ENCODE results near the gene ZCCHC7. TPM values are rescaled to one million over a fixed set of nuclear protein-coding genes. Genes with fewer than 3 reads are reported as not detected.

ZCCHC7 gene
- total RNA-seq, 2 experiments from 2014 or later = 20.1 to 20.6 TPM

- Mint-ChIP-seq H3K4me3 (no peak overlapping the region), H3K9me3 (ENCODE audit: low read depth) (no peaks in the 10 kb centered on the region), H3K36me3 (no peaks in the 10 kb centered on the region), H3K27me3 (peaks cover 10% of the 10 kb centered on the region), H3K27ac (no peak overlapping the region), H3K4me1 (peaks cover 10% of the 10 kb centered on the region)
- DNase-seq (no peak), ATAC-seq (no peak)
- CTCF ChIA-PET = no interaction called here
Measured at GRCh38 chr9:37372839-37373238, 252.5 kb downstream of the ZCCHC7 start.

DNA sequence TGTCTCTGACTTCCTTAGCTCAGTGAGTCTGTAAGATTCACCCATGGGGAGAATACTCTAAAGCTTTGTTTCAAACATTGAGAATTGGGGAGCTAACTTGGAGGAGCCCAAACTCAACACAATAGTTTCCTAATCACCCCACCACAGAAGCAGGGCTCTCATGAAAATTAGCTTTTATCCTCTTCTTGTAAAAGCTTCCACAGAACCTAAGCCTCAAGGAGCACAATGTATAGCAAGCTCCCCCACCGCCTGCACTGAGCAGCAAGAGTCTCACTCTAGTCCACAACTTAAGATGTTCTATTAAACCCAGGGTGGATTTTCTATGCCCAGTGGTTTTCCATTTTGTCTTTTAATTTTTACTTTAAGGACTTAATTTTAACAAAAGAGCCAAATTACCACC is 253.2 kb downstream of the ZCCHC7 start:
- CTCF ChIA-PET = no interaction called here
- Mint-ChIP-seq H3K9me3 (ENCODE audit: low read depth) (no peaks in the 10 kb centered on the region), H3K4me1 (peaks cover 10% of the 10 kb centered on the region), H3K27me3 (peaks cover 17% of the 10 kb centered on the region), H3K27ac (no peak overlapping the region), H3K36me3 (no peaks in the 10 kb centered on the region), H3K4me3 (no peak overlapping the region)
- DNase-seq (no peak), ATAC-seq (no peak)

DNA sequence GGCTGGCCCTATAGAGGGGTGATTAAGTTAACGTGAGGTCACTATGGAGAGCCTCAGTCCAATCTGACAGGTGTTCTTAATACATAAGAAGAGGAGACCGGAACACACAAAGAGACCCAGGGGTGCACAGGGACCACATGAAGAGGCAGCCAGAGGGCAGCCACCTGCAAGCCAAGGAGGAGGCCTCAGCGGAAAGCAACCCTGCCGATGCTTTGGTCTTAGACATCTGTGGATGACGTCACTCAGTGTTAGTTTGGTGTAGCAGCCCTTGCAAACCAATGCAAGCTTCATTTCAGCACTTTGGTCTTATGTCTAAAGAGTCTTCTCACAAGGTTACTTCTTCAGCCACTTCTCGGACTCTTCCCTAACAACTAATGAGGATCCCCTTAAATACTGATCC is 254.5 kb downstream of the ZCCHC7 start:
- H3K27me3 Mint-ChIP-seq = peaks cover 21% of the 10 kb centered on the region
- peaks cover 10% of the 10 kb centered on the region for H3K4me1 Mint-ChIP-seq
- no peak overlapping the region for H3K27ac Mint-ChIP-seq
- DNase-seq = no peak
- CTCF ChIA-PET = no interaction called here
- H3K4me3 Mint-ChIP-seq = no peak overlapping the region
- no peak for ATAC-seq
- no peaks in the 10 kb centered on the region for H3K9me3 Mint-ChIP-seq (ENCODE audit: low read depth)
- H3K36me3 Mint-ChIP-seq = no peaks in the 10 kb centered on the region

DNA sequence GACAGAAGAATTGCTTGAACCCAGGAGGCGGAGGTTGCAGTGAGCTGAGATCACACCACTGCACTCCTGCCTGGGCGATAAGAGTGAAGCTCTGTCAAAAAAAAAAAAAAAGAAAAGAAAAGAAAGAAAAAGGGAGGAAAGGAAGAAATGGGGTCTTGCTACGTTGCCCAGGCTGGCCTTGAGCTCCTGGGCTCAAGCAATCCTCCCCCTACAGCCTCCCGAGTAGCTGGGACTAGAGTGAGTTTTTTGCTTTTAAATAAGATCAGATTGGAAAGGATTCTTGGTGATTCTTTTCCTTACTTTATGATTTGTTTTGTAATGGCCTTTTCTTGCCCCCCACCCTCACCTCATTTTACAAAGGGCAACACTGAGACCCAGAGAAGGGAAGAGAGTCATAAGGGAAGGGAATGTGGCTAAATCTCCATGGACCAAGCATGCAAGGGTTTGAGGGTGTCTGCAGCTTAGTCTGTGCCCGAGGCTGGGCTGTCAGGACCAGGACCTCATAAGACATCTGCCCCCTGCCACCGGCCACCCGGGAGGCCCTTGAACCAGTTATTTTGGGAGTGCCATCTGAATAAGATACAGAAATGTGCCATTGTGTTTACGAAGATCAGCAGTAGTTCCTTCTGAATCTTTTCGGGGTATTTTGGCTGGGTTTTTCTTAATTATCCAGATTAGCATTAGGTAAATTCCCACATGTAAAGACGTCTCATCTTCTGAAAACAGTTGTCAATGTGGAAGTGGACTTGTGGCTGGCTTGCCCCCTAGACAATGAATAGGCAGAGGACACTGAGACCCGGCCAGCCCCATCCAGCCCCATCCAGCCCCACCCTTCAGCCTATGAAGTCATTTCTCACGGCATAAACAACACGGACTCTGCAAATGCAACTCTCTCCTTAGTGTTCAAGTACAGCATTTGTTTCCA is 257.6 kb downstream of the ZCCHC7 start:
- no peak for ATAC-seq
- Mint-ChIP-seq H3K9me3 (ENCODE audit: low read depth) (no peaks in the 10 kb centered on the region), H3K36me3 (no peaks in the 10 kb centered on the region), H3K4me1 (no peaks in the 10 kb centered on the region), H3K27ac (no peak overlapping the region), H3K27me3 (peaks cover 21% of the 10 kb centered on the region), H3K4me3 (no peak overlapping the region)
- no peak for DNase-seq
- CTCF ChIA-PET = no interaction called here

GRCh38 chr9:37378613-37379004 is 258.2 kb downstream of the ZCCHC7 start:
- no peak for DNase-seq
- no peak for ATAC-seq
- no peaks in the 10 kb centered on the region for H3K9me3 Mint-ChIP-seq (ENCODE audit: low read depth)
- CTCF ChIA-PET = no interaction called here
- no peaks in the 10 kb centered on the region for H3K4me1 Mint-ChIP-seq
- no peaks in the 10 kb centered on the region for H3K36me3 Mint-ChIP-seq
- peaks cover 21% of the 10 kb centered on the region for H3K27me3 Mint-ChIP-seq
- H3K27ac Mint-ChIP-seq = no peak overlapping the region
- no peak overlapping the region for H3K4me3 Mint-ChIP-seq

DNA sequence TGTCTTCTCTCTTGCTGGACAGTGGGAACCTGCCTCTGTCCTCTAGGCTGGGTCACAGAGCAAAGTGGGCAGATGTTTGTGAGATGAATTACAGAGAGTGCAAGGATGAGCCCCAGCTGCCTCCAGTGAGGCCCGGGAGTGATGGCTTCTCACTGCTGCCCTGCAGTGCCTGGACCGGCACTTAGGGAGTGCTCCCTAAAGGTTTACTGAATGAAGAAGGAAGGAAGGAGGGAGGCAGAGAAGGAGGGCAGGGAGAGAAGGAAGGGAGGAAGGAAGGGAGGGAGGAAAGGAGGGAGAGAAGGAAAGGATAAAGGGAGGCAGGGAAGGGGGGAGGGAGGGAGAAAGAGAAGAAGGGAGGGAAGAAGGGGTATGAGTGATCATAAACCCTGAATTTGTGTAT is 259.5 kb downstream of the ZCCHC7 start:
- no peaks in the 10 kb centered on the region for H3K4me1 Mint-ChIP-seq
- no peak for ATAC-seq
- CTCF ChIA-PET = interaction anchor here (0.8 kb wide), 1 partner anchor 16 kb away, joined by 3 read pairs; no protein-coding TSS in a partner anchor
- H3K27ac Mint-ChIP-seq = no peak overlapping the region
- H3K36me3 Mint-ChIP-seq = no peaks in the 10 kb centered on the region
- no peak for DNase-seq
- H3K27me3 Mint-ChIP-seq = peaks cover 21% of the 10 kb centered on the region
- H3K9me3 Mint-ChIP-seq (ENCODE audit: low read depth) = no peaks in the 10 kb centered on the region
- H3K4me3 Mint-ChIP-seq = no peak overlapping the region

DNA sequence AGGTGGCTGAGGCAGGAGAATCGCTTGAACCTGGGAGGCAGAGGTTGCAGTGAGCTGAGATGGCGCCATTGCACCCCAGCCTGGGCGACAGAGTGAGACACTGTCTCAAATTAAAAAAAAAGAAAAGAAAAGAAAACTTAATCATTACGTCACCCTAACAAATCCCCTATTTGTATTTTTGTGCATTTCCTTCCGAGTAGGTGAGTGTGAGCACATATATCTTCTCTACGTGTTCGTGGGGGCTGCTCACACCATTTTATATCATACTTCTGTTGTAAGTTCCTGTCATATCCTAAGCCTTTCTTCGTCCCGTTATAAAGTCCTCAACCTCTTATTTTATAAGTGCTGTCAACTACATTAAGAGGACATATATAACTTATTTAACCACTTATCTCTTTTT is 260.2 kb downstream of the ZCCHC7 start:
- Mint-ChIP-seq H3K27ac (no peak overlapping the region), H3K27me3 (peaks cover 21% of the 10 kb centered on the region), H3K9me3 (ENCODE audit: low read depth) (no peaks in the 10 kb centered on the region), H3K36me3 (no peaks in the 10 kb centered on the region), H3K4me1 (no peaks in the 10 kb centered on the region), H3K4me3 (no peak overlapping the region)
- no peak for DNase-seq
- no peak for ATAC-seq
- CTCF ChIA-PET = no interaction called here

DNA sequence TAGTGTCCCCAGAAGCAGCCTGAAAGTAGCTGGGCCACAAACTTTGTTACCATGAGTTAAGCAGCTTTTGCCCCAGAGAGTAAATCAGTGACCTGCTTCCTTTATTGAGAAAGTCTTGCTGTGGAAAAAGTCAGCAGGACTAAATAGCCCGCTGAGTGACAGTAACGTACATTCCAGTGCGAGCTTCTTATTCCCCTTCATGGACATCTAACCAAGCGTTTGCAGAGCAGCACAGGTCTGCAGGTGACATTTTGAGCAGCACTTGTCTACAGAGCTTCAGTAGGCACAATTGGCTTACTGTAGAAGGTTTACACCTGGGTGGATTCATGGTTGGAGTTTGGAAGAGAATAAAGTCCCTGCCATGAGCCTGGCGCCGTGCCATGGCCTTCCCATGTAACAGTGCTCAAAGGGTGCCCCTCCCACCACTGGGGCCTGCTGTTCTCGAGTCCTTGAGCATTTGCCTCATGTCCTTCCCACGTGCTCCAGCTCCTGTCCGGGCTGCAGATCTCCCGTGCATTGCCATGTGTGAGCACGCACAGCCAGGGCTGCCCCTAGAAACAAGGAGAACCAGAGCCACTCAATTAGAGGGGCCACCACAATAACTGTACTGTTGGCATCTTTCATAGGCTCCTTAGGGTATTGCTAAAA is 260.8 kb downstream of the ZCCHC7 start:
- CTCF ChIA-PET = no interaction called here
- Mint-ChIP-seq H3K9me3 (ENCODE audit: low read depth) (no peaks in the 10 kb centered on the region), H3K36me3 (no peaks in the 10 kb centered on the region), H3K4me3 (no peak overlapping the region), H3K27ac (no peak overlapping the region), H3K4me1 (no peaks in the 10 kb centered on the region), H3K27me3 (peaks cover 19% of the 10 kb centered on the region)
- DNase-seq = no peak
- no peak for ATAC-seq

DNA sequence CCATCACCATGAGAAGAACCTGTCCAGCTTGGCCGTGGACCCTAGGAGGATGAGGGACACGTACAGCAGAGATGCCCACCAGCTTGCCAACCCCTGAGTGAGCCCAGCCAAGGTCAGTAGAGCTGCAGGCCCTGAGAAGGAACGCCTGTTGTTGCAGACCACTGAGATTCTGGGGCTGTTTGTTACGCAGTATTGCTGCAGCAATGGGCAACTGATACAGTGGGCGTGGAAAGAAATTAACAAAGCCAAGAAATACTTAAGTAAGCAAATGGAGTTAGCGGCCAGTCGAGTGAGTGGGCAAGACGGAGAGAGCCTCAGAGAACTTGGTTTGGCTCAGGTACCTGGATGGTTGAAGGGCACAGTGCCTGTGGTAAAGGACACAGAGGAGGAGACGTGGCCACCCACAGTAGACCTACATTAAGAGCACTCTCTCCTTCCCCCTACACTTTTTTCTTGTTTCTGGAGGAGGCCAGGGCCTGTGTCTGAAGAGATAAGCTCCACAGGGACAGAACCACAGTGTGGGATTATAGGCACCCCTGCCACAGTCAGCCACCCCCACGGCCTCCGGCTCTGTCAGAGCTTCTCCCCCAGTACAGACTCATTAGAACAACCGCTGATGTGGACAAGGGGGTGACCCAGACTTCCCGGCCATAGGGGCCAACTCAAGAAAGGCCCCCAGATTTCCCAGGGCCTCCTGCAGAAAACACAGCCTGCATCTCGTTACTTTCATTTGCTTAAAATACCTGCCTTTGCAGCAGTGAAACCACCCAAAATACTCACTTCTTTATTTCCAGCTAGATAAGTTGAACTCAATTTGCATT is 262.0 kb downstream of the ZCCHC7 start:
- no peaks in the 10 kb centered on the region for H3K4me1 Mint-ChIP-seq
- CTCF ChIA-PET = no interaction called here

DNA sequence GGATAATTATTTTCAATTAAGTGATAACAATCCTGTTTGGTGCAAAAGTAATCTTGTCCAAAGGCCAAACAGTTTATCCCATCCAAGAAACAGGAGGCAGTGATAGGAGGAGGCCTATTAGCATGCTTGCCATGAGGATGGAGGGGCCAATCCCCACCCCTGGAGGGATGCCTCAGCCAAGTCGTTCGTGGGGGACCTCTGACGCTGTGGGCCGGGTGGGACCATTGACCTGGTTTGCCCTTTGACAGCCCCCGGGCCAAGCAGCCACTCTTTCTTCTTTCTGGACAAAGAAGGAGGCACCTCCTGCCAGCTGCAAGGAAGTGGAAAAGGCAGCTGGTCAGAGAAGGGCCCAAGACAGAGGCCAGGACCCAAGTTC is 262.6 kb downstream of the ZCCHC7 start:
- no peak overlapping the region for H3K27ac Mint-ChIP-seq

More for the DNA sequence above, 262.0 kb downstream of the ZCCHC7 start:
- Mint-ChIP-seq H3K9me3 (ENCODE audit: low read depth) (no peaks in the 10 kb centered on the region), H3K4me3 (no peak overlapping the region), H3K27me3 (peaks cover 12% of the 10 kb centered on the region), H3K36me3 (no peaks in the 10 kb centered on the region), H3K27ac (no peak overlapping the region)
- no peak for ATAC-seq
- no peak for DNase-seq

GRCh38 chr9:37383393-37383792 is 263.0 kb downstream of the ZCCHC7 start:
- no peak overlapping the region for H3K4me3 Mint-ChIP-seq
- H3K36me3 Mint-ChIP-seq = no peaks in the 10 kb centered on the region
- H3K4me1 Mint-ChIP-seq = no peaks in the 10 kb centered on the region
- no peaks in the 10 kb centered on the region for H3K9me3 Mint-ChIP-seq (ENCODE audit: low read depth)
- peaks cover 6% of the 10 kb centered on the region for H3K27me3 Mint-ChIP-seq
- ATAC-seq (no peak), DNase-seq (no peak)
- H3K27ac Mint-ChIP-seq = no peak overlapping the region
- CTCF ChIA-PET = no interaction called here

More for the DNA sequence above, 262.6 kb downstream of the ZCCHC7 start:
- CTCF ChIA-PET = no interaction called here
- Mint-ChIP-seq H3K4me1 (no peaks in the 10 kb centered on the region), H3K4me3 (no peak overlapping the region), H3K9me3 (ENCODE audit: low read depth) (no peaks in the 10 kb centered on the region), H3K27me3 (peaks cover 9% of the 10 kb centered on the region), H3K36me3 (no peaks in the 10 kb centered on the region)
- ATAC-seq (no peak), DNase-seq (no peak)

DNA sequence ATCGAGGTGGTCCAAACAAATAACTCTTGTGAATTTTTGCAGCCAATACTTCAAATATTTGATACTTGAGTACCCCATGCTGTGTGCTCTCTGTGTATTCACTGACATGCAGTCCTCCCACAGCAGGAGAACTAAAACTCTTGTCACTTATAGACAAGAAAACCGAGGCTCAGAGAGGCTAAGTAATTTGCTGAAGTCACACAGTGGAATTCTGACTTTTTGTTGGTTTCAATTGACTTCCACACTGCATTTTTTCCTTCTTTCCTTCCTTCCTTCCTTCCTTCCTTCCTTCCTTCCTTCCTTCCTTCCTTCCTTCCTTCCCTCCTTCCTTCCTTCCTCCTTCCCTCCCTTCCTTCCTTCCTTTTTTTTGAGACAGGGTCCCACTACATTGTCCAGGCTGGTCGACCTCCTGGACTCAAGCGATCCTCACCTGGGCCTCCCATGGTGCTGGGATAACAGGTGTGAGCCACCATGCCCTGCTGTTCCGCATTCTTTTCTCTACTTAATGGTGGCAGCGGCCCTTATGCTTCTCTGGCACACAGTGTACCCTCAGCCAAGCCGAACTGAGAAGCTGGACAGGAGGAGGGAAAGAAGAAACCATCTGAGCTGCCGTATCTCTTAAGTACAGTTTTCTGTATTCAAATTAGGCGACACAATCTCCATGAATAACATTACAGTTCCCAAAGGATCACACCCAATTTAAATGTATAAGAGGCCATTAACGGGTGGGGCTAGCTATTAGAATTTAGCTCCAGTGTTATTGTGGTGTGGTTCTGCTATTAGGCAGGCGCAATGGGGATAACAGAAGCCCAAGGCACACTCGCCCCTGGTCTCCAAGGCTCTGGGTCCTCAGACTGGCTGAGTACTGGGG is 263.7 kb downstream of the ZCCHC7 start:
- no peak overlapping the region for H3K4me3 Mint-ChIP-seq
- ATAC-seq (no peak), DNase-seq (no peak)
- no peak overlapping the region for H3K27ac Mint-ChIP-seq
- no peaks in the 10 kb centered on the region for H3K36me3 Mint-ChIP-seq
- no peaks in the 10 kb centered on the region for H3K4me1 Mint-ChIP-seq
- no peaks in the 10 kb centered on the region for H3K27me3 Mint-ChIP-seq
- no peaks in the 10 kb centered on the region for H3K9me3 Mint-ChIP-seq (ENCODE audit: low read depth)
- CTCF ChIA-PET = no interaction called here

DNA sequence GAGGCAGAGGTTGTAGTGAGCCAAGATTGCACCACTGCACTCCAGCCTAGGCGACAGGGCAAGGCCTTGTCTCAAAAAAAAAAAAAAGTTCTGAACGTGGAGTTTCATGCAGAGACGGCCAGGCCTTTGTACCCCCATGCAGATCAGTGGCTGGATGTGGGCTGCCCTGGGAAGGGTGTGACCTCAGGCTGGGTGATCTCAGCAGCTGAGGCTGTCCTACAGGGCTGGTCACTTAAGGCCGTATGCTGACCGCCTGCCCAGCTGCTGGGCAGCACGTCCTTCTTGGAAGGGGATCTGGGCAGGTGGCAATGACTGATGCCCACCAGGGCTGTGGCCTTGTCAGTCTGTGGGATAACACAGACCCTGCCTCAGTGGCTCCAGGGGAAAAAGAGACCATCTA is 264.9 kb downstream of the ZCCHC7 start:
- Mint-ChIP-seq H3K4me1 (no peaks in the 10 kb centered on the region), H3K4me3 (no peak overlapping the region), H3K27ac (no peak overlapping the region), H3K36me3 (no peaks in the 10 kb centered on the region), H3K27me3 (no peaks in the 10 kb centered on the region), H3K9me3 (ENCODE audit: low read depth) (no peaks in the 10 kb centered on the region)
- DNase-seq = no peak
- CTCF ChIA-PET = interaction anchor here (1.1 kb wide), 1 partner anchor 389 kb away, joined by 3 read pairs; no protein-coding TSS in a partner anchor
- no peak for ATAC-seq

Measured in activated CD8-positive, alpha-beta memory T cell treated with anti-CD3 and anti-CD28 coated beads, Interleukin-2, amount 10 ng/mL, durations not matched to agents 7 days and 5 days (primary cell).